Measurements from ENCODE around the gene EIF5AL1.

Gene EIF5AL1

DNA sequence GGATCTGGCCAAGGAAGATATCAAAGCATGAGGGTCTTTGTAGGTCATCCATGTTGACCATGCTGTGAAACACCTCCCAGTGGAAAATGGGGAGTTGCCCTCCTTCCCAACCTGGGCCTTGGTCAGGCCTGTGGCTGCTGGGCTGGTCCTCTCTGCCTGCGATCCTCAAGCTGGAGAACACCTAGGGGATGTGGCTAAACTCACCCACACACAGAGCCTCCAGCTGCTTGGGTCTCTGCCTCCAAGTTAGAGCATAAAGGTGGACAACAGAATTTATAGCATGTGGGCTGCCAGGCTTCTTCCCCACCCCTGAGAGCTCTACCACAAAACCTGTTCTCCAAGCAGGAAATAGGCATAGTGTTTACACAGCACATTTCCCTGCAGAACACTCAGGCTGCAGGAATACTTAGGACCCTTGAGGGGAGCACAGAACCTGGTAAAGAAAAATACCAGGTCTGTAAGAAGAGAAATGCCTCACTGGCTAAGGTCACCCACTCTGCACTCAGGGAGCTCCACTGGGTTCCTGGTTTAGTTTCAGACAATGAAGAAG is 47.9 kb downstream of the EIF5AL1 start, which contains the start of gene SFTPA2:
TSS of gene SFTPA2 (minus strand) at position 248 of the 550 bp plus-strand sequence. CDS start 924 bp downstream, outside the sequence.
- H3K9me3 ChIP-seq (ENCODE audit: severe bottlenecking): no peaks in the 10 kb centered on the region
- no peaks in the 10 kb centered on the region for H3K36me3 ChIP-seq
- H3K4me3 ChIP-seq (ENCODE audit: low read depth, low read length): no peak within 1 kb of the TSS
- TF ChIP-seq, protein P1, sequence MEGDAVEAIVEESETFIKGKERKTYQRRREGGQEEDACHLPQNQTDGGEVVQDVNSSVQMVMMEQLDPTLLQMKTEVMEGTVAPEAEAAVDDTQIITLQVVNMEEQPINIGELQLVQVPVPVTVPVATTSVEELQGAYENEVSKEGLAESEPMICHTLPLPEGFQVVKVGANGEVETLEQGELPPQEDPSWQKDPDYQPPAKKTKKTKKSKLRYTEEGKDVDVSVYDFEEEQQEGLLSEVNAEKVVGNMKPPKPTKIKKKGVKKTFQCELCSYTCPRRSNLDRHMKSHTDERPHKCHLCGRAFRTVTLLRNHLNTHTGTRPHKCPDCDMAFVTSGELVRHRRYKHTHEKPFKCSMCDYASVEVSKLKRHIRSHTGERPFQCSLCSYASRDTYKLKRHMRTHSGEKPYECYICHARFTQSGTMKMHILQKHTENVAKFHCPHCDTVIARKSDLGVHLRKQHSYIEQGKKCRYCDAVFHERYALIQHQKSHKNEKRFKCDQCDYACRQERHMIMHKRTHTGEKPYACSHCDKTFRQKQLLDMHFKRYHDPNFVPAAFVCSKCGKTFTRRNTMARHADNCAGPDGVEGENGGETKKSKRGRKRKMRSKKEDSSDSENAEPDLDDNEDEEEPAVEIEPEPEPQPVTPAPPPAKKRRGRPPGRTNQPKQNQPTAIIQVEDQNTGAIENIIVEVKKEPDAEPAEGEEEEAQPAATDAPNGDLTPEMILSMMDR (IDR thresholded peaks at IDR 0.05; ENCODE audit: low read depth, low read length): no peak
- DNase-seq: no peak
- no peak within 1 kb of the TSS for H3K27ac ChIP-seq
- H3K27me3 ChIP-seq (ENCODE audit: insufficient read depth, low read depth, severe bottlenecking): no peaks in the 10 kb centered on the region

DNA sequence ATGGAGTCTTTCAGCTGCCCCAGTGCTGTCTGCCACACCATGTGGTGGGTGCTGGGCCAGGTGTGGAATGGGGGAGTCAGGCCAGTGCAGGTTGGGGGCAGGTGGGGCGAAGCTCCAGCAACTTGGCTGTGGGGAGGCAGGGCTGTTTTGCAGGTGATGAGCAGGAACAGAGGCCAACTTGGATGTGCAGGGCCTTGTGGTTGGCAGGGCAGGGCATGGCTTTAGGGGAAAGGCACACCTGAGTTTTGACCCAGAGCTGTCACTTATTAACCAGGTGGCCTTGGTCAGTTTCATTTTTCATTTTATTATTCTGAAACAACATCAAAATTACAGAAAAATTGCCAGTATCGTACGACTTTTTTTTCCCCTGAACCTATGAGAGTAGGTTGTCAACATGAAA is 48.9 kb downstream of the EIF5AL1 start:
- H3K27me3 ChIP-seq (ENCODE audit: insufficient read depth, low read depth, severe bottlenecking): no peaks in the 10 kb centered on the region
- no peak overlapping the region for H3K27ac ChIP-seq
- no peak overlapping the region for H3K4me3 ChIP-seq (ENCODE audit: low read depth, low read length)
- TF ChIP-seq, protein P1 (IDR thresholded peaks at IDR 0.05; ENCODE audit: low read depth, low read length): no peak
- H3K9me3 ChIP-seq (ENCODE audit: severe bottlenecking): no peaks in the 10 kb centered on the region
- no peaks in the 10 kb centered on the region for H3K36me3 ChIP-seq
- no peak for DNase-seq

- no peak overlapping the region for H3K4me3 ChIP-seq (ENCODE audit: low read depth, low read length)
- H3K9me3 ChIP-seq (ENCODE audit: severe bottlenecking): no peaks in the 10 kb centered on the region
- H3K36me3 ChIP-seq: no peaks in the 10 kb centered on the region
- H3K27ac ChIP-seq: no peak overlapping the region
- DNase-seq: peak; percentile 78
- TF ChIP-seq, protein P1 (IDR thresholded peaks at IDR 0.05; ENCODE audit: low read depth, low read length): peak; percentile 96
- no peaks in the 10 kb centered on the region for H3K27me3 ChIP-seq (ENCODE audit: insufficient read depth, low read depth, severe bottlenecking)
Observed at GRCh38 chr10:79562135-79562756, 49.9 kb downstream of the EIF5AL1 start.

DNA sequence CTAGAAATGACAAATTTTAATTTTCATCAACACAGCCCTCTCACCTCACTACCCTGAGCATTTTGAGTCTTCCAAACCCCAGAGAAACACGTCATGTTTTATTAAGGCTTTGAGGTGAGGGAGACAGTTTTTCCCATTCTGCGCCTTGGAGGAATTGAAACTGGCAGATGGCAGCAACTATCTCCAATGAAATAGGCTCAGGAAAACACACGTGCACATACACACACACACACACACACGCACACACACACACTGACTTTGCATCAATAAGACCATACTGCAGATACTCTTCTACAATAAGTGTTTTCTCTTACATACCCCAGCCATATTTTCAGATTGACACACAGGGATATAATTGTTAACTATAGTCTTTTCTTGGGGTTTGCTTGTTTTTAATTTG is 51.1 kb downstream of the EIF5AL1 start:
- TF ChIP-seq, protein P1 (IDR thresholded peaks at IDR 0.05; ENCODE audit: low read depth, low read length): no peak

More for the DNA sequence above, 51.1 kb downstream of the EIF5AL1 start:
- no peaks in the 10 kb centered on the region for H3K36me3 ChIP-seq
- DNase-seq: no peak
- no peaks in the 10 kb centered on the region for H3K27me3 ChIP-seq (ENCODE audit: insufficient read depth, low read depth, severe bottlenecking)
- H3K9me3 ChIP-seq (ENCODE audit: severe bottlenecking): no peaks in the 10 kb centered on the region
- no peak overlapping the region for H3K27ac ChIP-seq
- no peak overlapping the region for H3K4me3 ChIP-seq (ENCODE audit: low read depth, low read length)
